GM21737 (cell line): ENCODE data around the gene INTS4.
A peak's percentile ranks its signal among the peaks of the same experiment; 100 is the strongest.
"Not testable (repeated sequence)": the region's sequence is repeated elsewhere in the genome, so short reads cannot be mapped to it uniquely, and the experiment has no call there.

Experiments
- ATAC-seq: cut with Tn5 transposase; IDR thresholded peaks from one replicate; pipeline ENCODE4 v1.9.1; 2021; ENCODE audit warnings: mild to moderate bottlenecking, moderate library complexity; ENCODE audit not compliant: unreplicated experiment

INTS4 gene

GRCh38 chr11:77883775-77884174, 110.7 kb downstream of the INTS4 start:
- ATAC-seq = no peak

DNA sequence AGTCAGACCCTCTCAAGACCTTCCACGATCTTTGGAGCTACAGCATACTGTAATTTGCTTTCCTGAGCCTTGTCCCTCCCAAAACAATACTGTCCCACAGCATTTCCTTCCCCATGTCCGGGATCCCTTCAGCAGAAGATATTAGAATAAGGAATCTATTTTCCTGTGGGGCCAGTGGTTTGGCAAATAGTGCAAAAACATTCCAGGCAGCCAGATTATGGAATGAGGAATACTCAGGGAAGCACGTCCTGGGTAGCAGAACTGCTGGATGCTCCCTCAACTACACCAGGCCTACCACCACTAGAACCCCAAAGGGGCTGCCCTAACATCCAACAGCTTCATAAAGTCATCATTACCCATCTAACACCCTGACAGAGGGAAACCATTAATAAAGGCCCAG, 112.1 kb downstream of the INTS4 start:
- ATAC-seq = no peak

- peak; percentile 69 for ATAC-seq
Measured at GRCh38 chr11:77879218-77879617, 115.2 kb downstream of the INTS4 start.

GRCh38 chr11:77878247-77878646, 116.2 kb downstream of the INTS4 start:
- ATAC-seq = not testable (repeated sequence)

GRCh38 chr11:77876045-77876444, 118.4 kb downstream of the INTS4 start:
- no peak for ATAC-seq

GRCh38 chr11:77874206-77874605, 120.3 kb downstream of the INTS4 start:
- no peak for ATAC-seq

DNA sequence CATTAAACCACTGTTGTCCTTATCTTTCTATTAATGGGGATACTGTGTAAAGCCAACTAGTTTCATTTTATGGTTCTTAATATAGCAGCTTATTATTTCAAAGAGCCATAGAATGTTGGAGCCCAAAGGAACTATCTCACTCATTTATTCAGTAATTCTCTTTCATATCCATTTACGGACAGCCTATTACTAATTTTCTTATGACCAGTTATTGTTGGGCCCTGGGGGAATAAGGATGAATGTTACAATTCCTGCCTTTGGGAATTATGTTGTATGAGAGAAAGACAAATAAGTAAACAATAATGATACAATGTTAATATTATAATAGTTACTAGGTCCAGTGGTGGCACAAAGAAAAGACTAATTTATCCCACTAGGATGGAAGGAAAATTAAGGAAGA, 121.1 kb downstream of the INTS4 start:
- no peak for ATAC-seq

GRCh38 chr11:77871855-77872254, 122.6 kb downstream of the INTS4 start:
- no peak for ATAC-seq

DNA sequence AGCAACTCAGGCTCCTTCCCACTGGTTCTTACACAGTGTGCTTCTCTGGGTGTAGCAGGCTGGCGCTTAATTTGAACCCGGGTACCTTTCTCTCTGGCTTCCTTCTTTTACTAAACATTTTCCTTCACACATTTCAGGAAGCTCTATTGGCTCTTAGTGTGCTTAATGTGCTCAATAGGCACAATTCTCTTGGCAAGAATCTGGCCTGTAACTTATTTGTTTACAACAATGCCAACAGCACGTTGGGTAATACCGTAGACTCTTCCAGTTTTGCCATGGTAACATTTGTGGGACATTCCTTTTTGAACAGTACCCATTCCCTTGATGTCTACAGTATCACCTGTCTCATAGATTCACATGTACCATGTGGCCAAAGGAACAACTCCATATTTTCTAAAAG, 125.7 kb downstream of the INTS4 start:
- no peak for ATAC-seq

GRCh38 chr11:77866336-77866735, 128.1 kb downstream of the INTS4 start:
- no peak for ATAC-seq

- ATAC-seq = no peak
Measured at GRCh38 chr11:77865805-77866204, 128.7 kb downstream of the INTS4 start.

DNA sequence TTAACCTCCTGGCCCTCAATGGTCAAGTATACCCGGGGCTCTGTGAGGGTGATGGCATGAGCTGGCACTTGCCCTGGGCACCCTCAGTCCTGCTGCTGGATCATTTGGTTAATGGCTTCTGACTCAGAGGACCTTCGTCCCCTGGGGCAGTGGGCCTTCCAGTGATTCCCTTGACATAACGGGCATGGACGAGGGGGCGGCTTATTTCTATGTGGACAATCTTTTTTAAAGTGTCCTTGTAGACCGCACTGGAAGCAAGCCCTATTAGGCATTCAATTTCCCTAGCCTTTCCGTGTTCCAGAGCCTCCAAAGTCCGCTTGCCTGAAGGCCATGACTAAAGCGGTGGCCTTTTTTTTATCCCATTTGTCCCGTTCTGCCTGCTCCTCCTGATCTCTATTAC, 133.0 kb downstream of the INTS4 start:
- not testable (repeated sequence) for ATAC-seq

DNA sequence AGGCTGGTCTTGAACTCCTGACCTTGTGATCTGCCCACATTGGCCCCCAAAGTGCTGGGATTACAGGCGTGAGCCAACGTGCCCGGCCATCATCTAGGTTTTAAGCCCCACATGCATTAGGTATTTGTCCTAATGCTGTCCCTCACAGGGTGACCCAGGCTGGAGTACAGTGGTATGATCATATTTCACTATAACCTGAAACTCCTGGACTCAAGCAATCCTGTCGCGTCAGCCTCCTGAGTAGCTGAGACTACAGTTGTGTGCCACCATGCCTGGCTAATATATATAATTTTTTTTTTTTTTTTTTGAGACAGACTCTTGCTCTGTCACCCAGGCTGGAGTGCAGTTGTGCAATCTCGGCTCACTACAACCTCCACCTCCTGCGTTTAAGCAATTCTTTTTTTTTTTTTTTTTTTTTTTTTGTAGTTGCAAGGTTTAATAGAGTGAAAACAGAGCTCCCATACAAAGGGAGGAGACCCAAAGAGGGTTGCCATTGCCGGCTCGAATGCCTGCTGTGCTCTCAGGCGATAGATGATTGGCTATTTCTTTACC, 136.5 kb downstream of the INTS4 start:
- not testable (repeated sequence) for ATAC-seq

DNA sequence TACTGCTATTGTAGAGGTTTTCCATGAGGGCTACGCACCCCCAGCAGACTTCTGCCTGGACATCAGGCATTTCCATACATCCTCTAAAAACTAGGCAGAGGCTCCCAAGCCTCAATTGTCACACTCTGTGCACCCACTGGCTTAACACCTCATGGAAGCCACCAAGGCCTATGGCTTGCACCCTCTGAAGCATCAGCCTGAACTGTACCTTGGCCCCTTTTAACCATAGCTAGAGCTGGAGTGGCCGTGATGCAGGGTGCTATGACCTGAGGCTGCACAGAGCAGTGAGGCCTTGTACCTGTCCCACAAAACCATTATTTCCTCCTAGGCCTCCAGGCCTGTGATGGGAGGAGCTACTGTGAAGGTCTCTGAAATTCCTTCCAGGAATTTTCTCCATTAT, 139.6 kb downstream of the INTS4 start:
- no peak for ATAC-seq

DNA sequence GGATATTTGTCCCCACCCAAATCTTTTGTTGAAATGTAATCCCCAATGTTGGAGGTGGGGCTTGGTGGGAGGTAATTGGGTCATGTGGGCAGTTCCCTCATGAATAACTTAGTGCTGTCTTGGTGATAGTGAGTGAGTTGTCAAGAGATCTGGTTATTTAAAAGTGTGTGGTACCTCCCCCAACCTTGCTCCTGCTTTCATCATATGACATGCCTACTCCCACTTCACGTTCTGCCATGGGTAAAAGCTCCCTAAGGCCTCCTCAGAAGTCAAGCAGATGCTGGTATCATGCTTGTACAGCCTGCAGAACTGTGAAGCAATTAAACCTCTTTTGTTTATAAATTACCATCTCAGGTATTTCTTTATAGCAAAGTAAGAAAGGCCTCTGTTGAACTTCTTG, 143.0 kb downstream of the INTS4 start:
- no peak for ATAC-seq

GRCh38 chr11:77843700-77844099, 150.8 kb downstream of the INTS4 start:
- ATAC-seq = not testable (repeated sequence)

DNA sequence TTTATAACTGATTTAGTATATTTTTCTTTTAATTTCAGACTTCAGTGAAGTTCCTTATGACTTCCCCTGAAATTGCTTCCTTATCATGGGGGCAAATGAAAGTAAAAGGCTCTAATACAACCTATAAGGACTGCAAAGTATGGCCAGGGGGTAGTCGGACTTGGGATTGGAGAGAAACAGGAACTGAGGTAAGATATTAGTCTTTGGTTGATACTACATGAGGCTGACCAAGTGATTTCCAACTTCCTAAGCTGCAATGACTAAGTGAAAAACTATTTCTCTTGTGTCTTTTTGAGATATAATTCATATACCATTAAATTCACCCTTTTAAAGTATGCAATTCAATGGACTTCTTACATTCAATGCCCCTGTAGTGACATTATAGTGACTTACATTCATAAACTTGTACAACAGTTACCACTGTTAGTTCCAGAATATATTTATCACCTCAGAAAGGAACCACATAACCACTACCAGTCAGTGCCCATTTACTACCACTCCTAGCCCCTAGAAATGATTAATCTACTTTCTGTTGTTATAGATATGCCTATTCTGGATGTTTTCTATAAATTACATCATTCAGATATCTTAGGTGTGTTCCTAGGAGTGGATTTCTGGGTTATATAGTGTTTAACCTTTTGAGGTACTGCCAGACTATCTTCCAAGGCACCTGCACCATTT, 151.9 kb downstream of the INTS4 start:
- no peak for ATAC-seq

DNA sequence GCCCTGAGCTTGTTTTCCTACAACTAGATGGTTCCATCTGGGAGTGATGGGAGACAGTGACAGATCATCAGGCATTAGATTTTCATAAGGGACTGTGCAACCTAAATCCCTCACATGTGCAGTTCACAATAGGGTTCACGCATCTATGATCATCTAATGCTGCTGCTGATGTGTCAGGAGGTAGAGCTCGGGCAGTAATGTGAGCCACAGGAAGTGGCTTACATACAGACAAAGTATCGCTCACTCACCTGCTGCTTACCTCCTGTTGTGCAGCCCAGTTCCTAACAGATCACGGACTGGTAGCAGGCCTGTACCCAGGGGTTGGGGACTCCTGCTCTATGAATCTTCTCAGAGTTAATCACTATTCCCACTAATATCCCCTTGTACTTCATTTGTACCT, 161.2 kb downstream of the INTS4 start:
- ATAC-seq = no peak

DNA sequence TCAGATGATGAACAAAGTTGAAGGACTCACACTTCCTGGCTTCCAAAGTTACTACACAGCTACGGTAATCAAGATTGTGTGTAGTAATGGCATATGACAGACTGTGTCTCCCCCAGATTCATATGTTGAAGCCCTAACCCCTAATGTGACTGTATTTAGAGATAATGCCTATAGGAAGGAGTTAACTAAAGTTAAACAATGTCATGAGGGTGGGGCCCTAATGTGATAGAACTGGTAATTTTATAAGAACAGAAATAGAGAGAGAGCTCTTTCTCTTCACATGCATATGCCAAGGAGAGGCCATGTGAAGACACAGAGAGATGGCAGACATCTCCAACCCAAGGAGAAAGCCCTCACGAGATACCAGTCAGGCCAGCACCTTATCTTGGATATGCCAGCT, 165.5 kb downstream of the INTS4 start:
- ATAC-seq = no peak
